Measurements from ENCODE around the gene FCN3.

The FCN3 gene

GRCh38 chr1:27331426-27331825 is 43.2 kb downstream of the FCN3 start:
- H3K9me3 ChIP-seq = no peaks in the 10 kb centered on the region
- H3K36me3 ChIP-seq = peaks cover 17% of the 10 kb centered on the region
- H3K4me3 ChIP-seq (ENCODE audit: low read depth, low read length) = no peak overlapping the region
- DNase-seq = no peak
- TF ChIP-seq CTCF (IDR thresholded peaks at IDR 0.05; ENCODE audit: low read depth, low read length) = no peak
- no peaks in the 10 kb centered on the region for H3K27me3 ChIP-seq
- H3K4me1 ChIP-seq = no peaks in the 10 kb centered on the region

- Histone ChIP-seq H3K4me1 (no peaks in the 10 kb centered on the region), H3K36me3 (peaks cover 17% of the 10 kb centered on the region), H3K4me3 (ENCODE audit: low read depth, low read length) (no peak overlapping the region), H3K9me3 (no peaks in the 10 kb centered on the region), H3K27me3 (no peaks in the 10 kb centered on the region)
- no peak for DNase-seq
- TF ChIP-seq CTCF (IDR thresholded peaks at IDR 0.05; ENCODE audit: low read depth, low read length) = no peak
Observed at GRCh38 chr1:27330786-27331185, 43.8 kb downstream of the FCN3 start.

GRCh38 chr1:27327964-27328363 is 46.7 kb downstream of the FCN3 start:
- H3K36me3 ChIP-seq = peaks cover 3% of the 10 kb centered on the region; the same call in 1 of the 2 replicates
- H3K27me3 ChIP-seq = no peaks in the 10 kb centered on the region
- H3K4me1 ChIP-seq = no peaks in the 10 kb centered on the region
- no peak overlapping the region for H3K4me3 ChIP-seq (ENCODE audit: low read depth, low read length)
- no peak for DNase-seq
- TF ChIP-seq CTCF (IDR thresholded peaks at IDR 0.05; ENCODE audit: low read depth, low read length) = no peak
- no peaks in the 10 kb centered on the region for H3K9me3 ChIP-seq

GRCh38 chr1:27325286-27325685 is 49.3 kb downstream of the FCN3 start:
- no peak for DNase-seq
- Histone ChIP-seq H3K36me3 (0 out of 2 replicates have a peak, but pooled peaks cover 3% of the 10 kb centered on the region), H3K4me3 (ENCODE audit: low read depth, low read length) (no peak overlapping the region), H3K27me3 (no peaks in the 10 kb centered on the region), H3K9me3 (no peaks in the 10 kb centered on the region), H3K4me1 (no peaks in the 10 kb centered on the region)
- TF ChIP-seq CTCF (IDR thresholded peaks at IDR 0.05; ENCODE audit: low read depth, low read length) = no peak

GRCh38 chr1:27322569-27323240 is 51.9 kb downstream of the FCN3 start:
- no peaks in the 10 kb centered on the region for H3K9me3 ChIP-seq
- 0 out of 2 replicates have a peak, but pooled peaks cover 3% of the 10 kb centered on the region for H3K36me3 ChIP-seq
- no peaks in the 10 kb centered on the region for H3K27me3 ChIP-seq
- no peak for DNase-seq
- no peaks in the 10 kb centered on the region for H3K4me1 ChIP-seq
- H3K4me3 ChIP-seq (ENCODE audit: low read depth, low read length) = peak overlapping the region; percentile 96
- no peak for TF ChIP-seq CTCF (IDR thresholded peaks at IDR 0.05; ENCODE audit: low read depth, low read length)

GRCh38 chr1:27321813-27322568 is 52.6 kb downstream of the FCN3 start, which contains the start of gene TMEM222:
TMEM222 (plus strand) TSS chr1:27322163; CDS start chr1:27322198, 35 bp downstream.
- TF ChIP-seq CTCF (IDR thresholded peaks at IDR 0.05; ENCODE audit: low read depth, low read length) = no peak
- no peaks in the 10 kb centered on the region for H3K27me3 ChIP-seq
- H3K36me3 ChIP-seq = 0 out of 2 replicates have a peak, but pooled peaks cover 3% of the 10 kb centered on the region
- H3K4me3 ChIP-seq (ENCODE audit: low read depth, low read length) = peak within 1 kb of the TSS; percentile 96
- no peaks in the 10 kb centered on the region for H3K4me1 ChIP-seq
- peak; percentile 93 for DNase-seq
- no peaks in the 10 kb centered on the region for H3K9me3 ChIP-seq

All from BE2C (cell line).